ENCODE data around the gene SH3RF1. TPM values are rescaled to one million over a fixed set of nuclear protein-coding genes. Genes with fewer than 3 reads are reported as not detected.

SH3RF1 gene
- total RNA-seq, 2 donors from 2014 or later: 7.8 to 12.4 TPM

DNA sequence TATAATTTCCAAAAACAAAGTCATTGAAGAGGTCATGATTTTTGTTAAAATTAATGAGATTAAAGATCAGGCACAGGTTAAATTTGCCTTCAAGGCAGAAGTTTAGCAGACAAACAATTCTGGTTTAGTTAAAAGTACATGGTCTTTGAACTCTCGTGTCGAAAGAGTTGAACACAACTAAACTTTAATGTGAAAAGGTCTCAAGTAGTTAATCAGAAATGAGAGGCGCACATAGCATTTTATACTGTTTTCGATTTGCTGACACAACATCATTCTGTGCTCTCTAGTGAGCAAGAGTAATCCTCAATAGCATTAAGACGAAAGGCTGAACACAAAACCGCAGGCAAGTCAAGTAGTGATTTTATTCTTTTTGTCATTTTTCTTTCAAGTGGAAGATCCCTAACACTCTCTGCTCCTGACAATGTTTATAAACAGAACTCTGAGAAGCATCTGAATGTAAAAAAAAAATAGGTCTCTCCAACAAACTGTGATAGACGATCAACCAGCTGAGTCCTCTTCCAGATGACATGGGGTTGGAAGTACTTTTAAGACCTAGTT is 49.8 kb downstream of the SH3RF1 start:
- no peak for DNase-seq (ENCODE audit: low spot score)
- no peak for TF ChIP-seq CTCF (IDR thresholded peaks at IDR 0.05)

DNA sequence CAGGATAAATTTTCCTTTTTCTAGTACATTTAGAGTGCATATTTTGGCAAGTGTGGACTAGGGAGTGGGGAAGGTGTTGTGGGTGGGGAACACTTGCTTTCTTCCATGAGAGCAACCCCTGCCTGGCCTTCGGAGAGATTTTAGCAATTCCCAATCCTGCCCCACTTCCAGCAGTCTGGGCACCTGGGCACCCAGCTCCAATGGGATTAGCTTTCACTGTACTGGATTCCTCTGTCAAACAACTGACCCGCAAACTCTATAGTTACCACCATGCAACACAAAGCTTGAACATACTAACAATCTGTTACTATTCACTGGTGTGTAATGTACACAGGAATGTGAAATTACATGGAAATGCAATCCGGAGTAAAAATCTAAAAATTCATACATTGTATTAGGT is 50.3 kb downstream of the SH3RF1 start:
- TF ChIP-seq CTCF (IDR thresholded peaks at IDR 0.05): no peak
- no peak for DNase-seq (ENCODE audit: low spot score)
- Histone ChIP-seq H3K27me3 (no peaks in the 10 kb centered on the region), H3K4me1 (peaks cover 0 to 18% of the 10 kb centered on the region in 2 donors), H3K4me3 (no peak overlapping the region), H3K27ac (no peak overlapping the region), H3K36me3 (no peaks in the 10 kb centered on the region), H3K9me3 (no peaks in the 10 kb centered on the region)

More for the DNA sequence above, 49.8 kb downstream of the SH3RF1 start:
- peaks cover 0 to 22% of the 10 kb centered on the region in 2 donors for H3K4me1 ChIP-seq
- no peaks in the 10 kb centered on the region for H3K27me3 ChIP-seq
- no peak overlapping the region for H3K4me3 ChIP-seq
- no peaks in the 10 kb centered on the region for H3K36me3 ChIP-seq
- no peak overlapping the region for H3K27ac ChIP-seq
- H3K9me3 ChIP-seq: no peaks in the 10 kb centered on the region

DNA sequence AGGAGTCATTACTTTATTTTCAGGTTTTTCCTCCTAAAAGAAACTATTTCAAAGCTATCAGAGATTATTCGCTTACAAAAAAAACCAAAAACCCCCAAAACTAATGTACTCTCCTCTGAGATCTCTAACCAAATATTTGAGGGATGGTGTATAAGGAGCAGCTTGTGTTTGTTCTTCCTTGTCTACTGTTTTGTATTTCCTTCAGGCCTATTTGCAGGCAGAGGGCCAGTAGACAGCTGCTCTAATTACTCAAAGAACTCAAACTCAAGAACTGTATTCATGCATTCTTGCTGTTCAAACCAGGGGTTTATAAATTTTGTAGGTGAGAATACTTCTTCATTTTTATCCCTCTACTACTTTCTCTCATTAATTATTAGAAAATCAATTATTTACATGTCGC is 51.3 kb downstream of the SH3RF1 start:
- no peak overlapping the region for H3K4me3 ChIP-seq
- H3K4me1 ChIP-seq: peaks cover 0 to 13% of the 10 kb centered on the region in 2 donors
- no peak for DNase-seq (ENCODE audit: low spot score)
- H3K9me3 ChIP-seq: peaks cover 0 to 2% of the 10 kb centered on the region in 2 donors
- H3K27ac ChIP-seq: no peak overlapping the region
- TF ChIP-seq CTCF (IDR thresholded peaks at IDR 0.05): no peak
- H3K36me3 ChIP-seq: no peaks in the 10 kb centered on the region
- H3K27me3 ChIP-seq: no peaks in the 10 kb centered on the region

- no peak for DNase-seq (ENCODE audit: low spot score)
- no peaks in the 10 kb centered on the region for H3K36me3 ChIP-seq
- H3K27me3 ChIP-seq: no peaks in the 10 kb centered on the region
- TF ChIP-seq CTCF (IDR thresholded peaks at IDR 0.05): no peak
- H3K4me1 ChIP-seq: peaks cover 0 to 13% of the 10 kb centered on the region in 2 donors
- H3K9me3 ChIP-seq: peaks cover 0 to 9% of the 10 kb centered on the region in 2 donors
- no peak overlapping the region for H3K27ac ChIP-seq
- H3K4me3 ChIP-seq: no peak overlapping the region
These were observed 55.1 kb downstream of the SH3RF1 start for GRCh38 chr4:169215656-169216055.

DNA sequence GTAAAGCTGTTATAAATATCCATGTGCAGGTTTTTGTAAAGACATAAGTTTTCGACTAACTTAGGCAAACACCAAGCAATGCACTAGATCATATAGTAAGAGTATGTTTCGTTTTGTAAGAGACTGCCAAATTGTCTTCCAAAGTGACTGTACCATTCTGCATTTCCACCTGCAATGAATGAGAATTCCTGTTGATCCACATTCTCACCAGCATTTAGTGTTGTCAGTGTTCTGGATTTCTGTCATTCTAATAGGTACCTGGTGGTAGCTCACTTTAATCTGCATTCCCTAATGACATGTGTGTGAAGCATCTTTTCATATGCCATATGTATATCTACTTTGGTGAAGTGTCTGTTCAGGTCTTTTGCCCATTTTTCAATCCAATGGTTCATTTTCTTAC is 57.8 kb downstream of the SH3RF1 start:
- no peak for DNase-seq (ENCODE audit: low spot score)
- no peak for TF ChIP-seq CTCF (IDR thresholded peaks at IDR 0.05)
- Histone ChIP-seq H3K9me3 (peaks cover 0 to 9% of the 10 kb centered on the region in 2 donors), H3K27ac (no peak overlapping the region), H3K4me3 (no peak overlapping the region), H3K4me1 (peaks cover 0 to 8% of the 10 kb centered on the region in 2 donors), H3K27me3 (no peaks in the 10 kb centered on the region), H3K36me3 (no peaks in the 10 kb centered on the region)

All from right atrium auricular region (tissue), 2 donors.